Smooth muscle cell of the brain vasculature (primary cell): Measurements from ENCODE around the gene SPIC.
"Not testable (repeated sequence)": the region's sequence is repeated elsewhere in the genome, so short reads cannot be mapped to it uniquely, and the experiment has no call there.

ENCODE experiments used
- DNase-seq: peaks from one replicate; pipeline ENCODE4 v3.0.0-alpha.2; 2012; ENCODE audit warnings: low read depth, low spot score

SPIC gene

DNA sequence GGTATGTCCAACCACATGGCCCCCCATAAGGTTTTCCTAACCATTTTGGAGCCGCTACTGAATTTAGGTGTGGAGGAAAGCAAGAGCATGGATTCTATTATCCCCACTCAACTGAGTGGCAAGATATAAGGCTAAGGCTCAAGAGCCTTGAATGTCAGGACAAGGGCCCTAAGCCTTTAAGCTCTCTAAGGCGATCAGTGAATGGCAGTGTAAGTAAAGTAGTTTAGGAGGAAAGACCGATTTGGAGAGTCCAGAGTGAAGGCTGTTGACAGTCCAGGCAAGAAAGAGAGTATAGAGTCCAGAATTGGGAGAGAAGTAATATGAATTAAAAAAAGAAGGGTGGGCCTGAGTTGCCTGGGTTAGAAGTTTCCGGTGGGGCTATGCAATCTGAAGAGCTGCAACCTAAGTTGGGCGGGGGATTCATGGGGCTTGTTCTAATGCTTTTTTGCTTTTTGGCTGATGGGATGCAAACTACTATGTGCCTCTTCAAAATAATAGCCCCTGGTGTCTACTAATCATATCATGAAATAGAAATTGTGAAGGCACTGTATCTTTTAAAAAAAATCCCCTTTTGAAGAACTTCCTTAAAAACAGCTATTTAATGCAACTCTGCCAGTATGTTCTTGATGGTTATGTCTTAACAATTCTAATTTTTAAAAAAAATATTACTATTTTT, at the start of gene SPIC:
Gene SPIC, plus strand, starts transcription at position 626 of the 676 bp plus-strand sequence. CDS start 1,569 bp downstream, outside the sequence.
- no peak for DNase-seq

DNA sequence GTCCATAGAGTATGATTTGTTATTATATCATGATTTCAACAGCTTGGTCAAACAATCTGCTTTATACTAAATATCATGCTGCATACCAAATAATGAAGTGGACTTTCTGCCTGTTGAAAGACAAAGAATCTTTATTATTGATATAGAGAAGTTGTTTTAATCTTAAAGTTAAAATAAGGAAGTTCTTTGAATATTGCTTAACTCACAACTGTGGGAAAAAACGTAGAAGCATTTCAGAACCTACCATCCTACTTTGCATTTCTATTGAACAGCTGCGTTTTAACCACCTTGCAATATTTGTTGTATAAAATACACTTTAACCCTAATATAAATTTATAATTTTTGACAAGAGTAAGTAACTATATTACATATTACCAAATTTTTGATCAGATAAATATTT, 44.7 kb upstream of the SPIC start:
- no peak for DNase-seq

DNA sequence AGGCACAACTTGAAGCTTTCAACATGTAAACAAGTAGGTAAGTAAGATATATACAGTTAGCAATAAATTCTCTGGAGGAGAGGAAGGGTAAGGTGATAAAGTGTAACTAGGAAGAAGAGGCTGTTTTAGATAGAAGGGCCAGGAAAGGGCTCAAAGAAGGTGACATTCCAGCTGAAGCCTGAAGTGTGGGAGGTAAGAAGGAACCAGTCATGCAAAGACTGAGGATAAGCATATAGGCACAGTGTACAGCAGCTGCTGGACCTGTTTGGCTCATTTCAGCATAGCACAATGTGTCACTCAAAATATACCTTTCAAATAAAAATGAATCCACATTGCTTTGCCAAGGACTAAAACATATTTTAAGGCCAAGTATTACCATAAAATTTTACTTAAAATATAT, 39.0 kb upstream of the SPIC start:
- no peak for DNase-seq

DNA sequence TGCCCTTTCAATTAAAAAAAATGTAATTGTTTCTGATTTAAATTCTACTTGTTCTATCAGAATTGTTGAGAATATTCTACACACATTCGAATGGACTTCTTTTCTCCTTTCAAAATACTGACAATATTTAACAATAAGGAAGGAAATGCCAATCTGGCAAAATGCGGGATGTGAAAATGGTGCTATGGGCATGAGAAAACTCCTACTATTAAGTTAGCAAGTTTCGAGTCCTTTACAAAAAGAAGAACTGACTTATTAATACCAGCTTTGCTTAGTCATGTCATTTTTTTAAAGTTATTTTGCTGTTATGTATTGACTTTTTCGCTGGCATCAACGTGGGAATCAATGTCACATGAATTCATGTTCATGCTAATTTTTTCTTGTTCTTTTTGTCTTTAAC, 35.9 kb upstream of the SPIC start:
- no peak for DNase-seq

DNA sequence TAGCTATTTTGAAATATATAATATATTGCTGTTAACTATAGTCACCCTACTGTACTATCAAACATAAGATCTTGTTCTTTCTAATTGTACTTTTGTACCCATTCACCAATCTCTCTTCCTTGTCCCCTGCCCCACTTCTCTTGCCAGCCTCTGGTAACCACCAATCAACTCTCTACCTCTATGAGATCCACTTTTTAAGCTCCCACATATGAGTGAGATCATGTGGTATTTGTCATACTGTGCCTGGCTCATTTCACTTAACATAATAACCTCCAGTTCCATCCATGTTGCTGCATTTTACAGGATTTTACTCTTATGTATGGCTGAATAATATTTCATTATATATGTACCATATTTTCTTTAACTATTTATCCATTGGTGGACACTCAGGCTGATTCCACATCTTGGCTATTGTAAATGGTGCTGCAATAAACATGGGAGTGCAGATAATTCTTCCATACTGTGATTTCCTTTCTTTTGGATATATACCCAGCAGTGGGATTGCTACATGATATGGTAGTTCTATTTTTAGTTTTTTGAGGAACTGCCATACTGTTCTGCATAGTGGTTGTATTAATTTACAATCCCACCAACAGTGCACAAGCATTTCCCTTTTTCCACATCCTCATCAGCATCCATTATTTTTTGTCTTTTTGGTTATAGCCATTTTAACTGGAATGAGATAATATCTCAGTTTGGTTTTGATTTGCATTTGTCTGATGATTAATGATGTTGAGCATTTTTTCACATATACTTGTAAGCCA, 33.5 kb upstream of the SPIC start:
- no peak for DNase-seq

DNA sequence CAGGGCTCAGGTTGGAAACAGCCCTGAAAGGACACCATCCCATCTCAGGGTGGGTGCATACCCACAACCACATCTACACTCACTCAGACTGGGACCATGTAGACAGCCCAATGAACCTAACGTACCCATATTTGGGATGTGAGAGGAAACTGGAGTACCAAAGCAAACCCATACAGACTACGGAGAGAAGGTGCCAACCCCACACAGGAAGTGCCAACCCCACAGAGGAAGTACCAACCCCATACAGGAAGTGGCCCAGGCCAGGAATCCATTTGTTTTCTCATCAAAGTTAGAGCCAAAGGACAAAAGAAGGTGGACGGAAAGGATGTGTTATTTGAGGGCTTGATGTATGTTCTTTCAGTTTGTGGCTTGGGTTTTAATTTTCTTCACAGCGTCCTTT, 19.5 kb upstream of the SPIC start:
- DNase-seq, result no peak

DNA sequence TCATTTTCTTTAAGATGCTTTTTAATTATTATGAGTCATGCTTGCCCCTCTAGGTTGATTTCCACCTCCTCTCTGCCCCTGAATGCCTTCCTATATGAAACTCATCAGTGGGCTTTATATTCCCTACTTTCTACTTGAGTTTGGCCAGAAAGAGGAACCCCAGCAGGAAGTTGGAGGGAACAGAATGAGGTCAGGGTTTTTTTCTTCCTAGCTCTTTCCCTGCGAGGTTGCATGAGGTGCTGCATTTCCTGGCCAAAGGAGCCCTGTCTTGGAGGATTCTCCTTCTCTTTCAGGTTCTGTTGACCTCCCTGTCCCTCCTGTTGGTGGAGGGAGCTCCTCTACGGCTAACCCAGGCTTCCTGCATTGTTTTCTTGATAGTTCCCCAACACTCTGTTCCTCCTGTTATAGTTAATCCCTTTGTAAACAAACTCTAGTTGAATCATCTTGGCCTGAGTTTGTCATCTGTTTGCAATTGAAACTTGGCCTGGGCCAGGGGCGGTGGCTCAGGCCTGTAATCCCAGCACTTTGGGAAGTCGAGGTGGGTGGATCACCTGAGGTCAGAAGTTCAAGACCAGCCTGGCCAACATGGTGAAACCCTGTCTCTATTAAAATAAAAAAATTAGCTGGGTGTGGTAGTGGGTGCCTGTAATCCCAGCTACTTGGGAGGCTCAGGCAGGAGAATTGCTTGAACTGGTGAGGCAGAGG, 15.3 kb upstream of the SPIC start:
- DNase-seq, result no peak

DNA sequence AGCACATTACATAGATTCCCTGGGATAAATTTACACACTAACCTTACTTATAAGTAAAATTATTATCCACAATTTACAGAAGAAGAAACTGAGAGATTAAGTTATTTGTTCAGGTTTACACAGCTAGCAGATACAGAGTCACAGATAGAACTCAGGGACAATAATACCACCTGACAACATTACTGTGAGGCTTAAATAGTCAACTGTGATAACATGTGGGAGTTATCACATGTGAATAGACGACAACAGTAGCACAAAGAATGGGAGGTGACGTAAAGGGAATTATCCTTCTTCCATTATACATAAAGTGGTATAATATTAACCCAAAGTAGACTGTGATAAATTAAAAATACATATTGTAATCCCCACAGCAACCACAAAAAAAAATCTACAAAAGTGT, 6.2 kb upstream of the SPIC start:
- DNase-seq, result no peak

DNA sequence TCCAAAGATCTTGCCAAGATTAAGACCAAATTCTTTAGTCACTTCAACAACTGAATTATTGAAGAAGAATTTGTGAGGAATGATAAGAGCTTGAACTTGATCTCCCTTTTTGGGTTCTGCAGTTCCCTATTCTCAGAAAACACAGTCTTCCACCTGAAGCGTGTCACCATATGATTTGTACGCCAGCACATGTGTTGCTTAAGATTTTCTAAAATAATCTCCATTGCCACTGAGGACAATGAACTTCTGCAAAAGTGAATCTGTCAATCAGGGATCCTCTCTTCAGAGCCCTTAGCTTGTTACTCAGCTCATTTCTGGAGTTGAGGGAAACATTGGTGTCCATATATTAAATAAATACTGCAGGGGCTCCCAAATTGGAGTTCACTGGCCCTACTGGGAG, 4.2 kb upstream of the SPIC start:
- DNase-seq, result no peak

DNA sequence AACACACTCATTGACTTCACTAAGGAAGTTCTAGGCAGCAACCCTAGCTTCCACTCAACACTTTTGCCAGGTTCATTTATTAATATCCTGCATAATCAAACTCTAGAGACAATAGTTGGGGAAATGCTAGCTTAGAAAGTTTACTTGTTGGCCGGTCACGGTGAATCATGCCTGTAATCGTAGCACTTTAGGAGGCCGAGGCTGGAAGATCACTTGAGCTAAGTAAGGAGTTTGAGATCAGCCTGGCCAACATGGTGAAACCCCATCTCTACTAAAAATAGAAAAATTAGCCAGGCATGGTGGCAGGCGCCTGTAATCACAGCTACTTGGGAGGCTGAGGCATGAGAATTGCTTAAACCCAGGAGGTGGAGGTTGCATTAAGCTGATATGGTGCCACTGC, 3.3 kb upstream of the SPIC start:
- not testable (repeated sequence) for DNase-seq

DNA sequence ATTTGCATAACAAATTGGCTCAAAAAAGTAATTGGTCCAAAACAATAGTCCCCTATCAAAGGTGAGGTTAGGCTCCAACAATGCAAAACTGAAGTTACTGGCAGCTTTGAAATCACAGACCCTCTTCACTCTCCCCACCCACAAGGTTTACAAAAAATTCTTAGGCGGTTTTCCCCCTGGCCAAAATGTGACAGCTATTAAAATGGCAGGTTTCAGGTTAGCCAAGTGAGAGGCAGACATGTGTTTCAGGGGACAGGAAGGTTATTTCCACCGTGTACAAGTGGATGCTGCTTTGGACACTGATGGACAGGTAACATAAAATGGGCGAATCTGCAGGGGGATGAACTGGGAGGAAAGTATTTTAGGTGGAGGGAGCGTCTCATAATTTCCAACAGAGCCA, 888 bp upstream of the SPIC start:
- DNase-seq, result no peak

DNA sequence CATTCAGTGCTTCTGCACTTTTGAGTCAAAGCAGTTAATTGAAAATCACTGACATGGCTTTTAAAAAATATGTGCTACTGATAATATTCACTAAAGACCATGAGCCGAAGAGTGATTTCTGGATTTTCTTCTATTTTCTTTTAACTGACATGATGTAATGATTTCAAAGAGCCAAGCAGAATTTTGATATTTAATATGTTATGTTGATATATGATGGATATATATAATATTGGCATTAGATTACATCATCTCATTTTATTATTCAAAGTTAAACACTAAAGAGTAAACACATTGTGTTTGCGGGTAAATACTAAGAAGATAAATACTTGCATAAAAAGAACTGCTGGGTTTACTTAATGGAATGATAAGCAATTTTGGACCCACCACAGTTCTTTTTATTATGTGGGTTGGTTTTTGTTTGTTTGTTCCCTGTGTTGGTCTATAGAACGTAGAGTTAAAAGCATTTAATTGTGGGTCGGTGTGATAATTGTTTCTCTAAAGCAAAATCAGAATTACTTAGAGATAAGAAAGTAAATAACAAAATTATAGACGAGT, 692 bp downstream of the SPIC start:
- no peak for DNase-seq

DNA sequence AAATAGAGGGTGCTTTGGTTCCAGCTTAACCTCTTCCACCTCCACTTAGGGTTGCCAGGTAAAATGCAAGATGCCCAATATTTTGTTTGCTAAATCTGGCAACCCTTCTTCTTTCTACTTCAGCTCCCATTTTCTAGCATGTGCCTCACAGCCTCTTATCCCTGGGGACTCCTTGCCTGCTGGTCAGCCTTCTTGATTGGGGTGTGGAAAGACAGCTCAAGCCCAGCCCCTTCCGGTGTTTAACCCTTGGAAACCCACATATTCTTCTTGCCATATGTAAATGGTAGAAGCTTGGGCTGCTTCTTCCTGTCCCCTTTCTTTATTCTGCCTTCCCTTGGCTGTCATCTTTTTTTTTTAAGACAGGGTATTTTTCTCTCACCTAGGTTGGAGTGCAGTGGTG, 5.7 kb downstream of the SPIC start:
- no peak for DNase-seq

DNA sequence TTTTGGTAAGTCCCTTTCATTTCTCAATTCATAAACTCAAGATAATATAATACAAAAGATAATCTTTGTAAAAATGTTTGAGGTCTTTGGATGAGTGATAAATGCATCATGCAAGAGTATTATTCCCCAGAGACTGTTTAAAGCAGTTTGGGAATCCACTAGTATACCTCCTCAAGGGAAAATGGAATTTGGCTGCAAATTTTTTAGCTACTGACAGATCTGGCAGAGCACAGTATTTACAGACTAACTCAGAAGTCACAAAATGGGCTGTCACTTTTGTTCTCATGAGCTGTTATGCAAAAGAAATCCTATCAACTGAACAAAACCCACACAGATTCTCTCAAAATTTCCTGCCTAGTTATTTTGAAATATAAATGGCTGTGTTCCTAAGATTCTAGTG, 9.9 kb downstream of the SPIC start:
- DNase-seq, result no peak

DNA sequence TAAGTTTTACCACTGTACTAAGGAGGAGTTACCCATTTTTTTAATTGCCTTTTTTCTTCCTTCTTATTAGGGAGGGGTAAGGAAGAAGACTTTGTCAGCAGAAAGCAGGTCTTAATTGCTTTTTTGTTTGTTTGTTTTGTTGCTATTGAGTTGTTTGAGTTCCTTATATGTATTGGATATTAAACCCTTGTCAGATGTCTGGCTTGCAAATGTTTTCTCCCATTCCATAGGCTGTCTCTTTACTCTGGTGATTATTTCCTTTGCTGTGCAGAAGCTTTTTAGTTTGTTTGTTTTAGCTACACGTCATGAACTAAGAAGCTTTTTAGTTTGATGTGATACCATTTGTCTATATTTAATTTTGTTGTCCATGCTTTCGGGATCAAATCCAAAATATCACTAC, 13.3 kb downstream of the SPIC start:
- no peak for DNase-seq

DNA sequence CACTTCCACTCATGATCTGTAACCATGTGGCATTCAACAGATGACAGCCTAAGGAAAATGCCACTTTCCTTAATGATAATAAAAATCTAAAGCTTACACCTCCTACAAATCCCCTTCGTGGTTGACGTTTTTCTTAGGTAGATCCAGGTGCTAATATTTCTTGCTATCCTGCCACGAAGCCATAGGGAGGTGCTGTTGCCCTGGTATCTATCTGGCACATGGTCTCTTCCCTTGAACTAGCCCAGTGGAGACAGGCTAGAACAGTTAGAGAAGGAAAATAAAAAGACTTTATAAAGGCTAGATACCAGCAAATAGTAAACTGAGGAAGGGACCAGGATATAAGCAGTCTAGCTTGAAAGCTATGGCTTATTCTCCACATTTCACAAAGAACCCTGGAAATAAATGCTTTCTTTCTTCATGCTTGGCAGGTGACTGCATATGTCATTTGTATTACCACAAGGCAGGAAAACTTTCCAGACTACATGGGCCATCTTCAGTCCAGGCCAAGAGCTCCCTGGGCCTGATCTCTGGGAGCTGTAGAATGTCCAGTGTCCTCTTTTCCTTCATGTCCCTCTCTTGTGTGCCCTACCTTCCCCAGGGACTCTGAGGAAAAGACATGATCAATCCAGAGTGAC, 15.3 kb downstream of the SPIC start:
- DNase-seq, result no peak

DNA sequence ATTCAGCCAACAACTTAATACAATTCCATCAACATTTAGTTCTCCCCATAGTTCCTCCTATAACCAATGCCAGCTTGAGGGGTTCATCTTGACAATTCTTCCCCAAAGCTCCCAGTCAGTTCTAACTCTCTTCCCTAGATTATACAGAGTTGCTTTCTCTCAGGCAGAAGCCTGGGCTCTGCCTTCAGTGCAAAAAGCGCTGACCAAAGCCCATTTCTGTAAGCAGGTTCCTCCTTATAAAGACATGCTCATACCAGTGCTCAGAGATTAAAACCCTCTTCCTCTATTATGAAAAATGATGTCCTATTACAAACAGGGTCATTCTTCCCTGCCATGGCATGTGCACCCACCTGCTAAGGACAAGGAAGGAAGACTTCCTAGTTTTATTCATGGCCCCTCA, 16.2 kb downstream of the SPIC start:
- DNase-seq, result no peak

DNA sequence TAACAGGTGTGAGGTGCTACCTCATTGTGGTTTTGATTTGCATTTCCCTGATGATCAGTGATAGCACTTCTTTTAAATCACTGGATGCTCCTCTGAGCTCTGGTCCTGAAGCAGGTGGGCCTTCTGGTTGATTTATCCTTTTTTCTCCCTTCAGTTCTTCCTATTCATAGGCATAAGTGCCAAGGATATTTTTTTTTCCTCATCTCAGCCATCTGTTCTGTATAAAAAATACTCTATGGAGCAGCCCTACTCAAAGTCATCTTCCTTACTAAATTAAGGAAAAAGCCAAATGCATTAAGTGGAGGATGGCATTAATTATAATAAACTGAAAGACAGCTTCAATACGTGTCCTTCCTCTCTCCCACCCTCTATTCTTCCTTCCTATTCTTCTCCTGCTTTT, 18.4 kb downstream of the SPIC start:
- DNase-seq, result no peak

DNA sequence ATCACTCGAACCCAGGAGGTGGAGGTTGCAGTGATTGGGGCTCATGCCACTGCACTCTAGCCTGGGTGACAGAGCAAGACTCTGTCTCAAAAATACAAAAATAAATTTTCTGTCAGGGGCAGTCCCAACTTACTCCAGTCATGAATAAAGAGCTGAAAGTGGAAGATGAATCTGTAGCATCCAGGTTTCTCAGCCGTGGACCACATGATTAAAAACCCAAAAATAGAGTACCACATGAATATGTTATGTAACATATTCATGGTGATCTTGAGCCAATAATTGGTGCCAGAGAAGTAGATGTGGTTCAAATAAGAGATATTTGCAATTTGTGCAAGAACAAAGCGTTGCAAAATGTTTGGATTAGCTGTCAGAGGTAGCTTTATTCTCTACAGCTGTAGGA, 23.1 kb downstream of the SPIC start:
- no peak for DNase-seq

DNA sequence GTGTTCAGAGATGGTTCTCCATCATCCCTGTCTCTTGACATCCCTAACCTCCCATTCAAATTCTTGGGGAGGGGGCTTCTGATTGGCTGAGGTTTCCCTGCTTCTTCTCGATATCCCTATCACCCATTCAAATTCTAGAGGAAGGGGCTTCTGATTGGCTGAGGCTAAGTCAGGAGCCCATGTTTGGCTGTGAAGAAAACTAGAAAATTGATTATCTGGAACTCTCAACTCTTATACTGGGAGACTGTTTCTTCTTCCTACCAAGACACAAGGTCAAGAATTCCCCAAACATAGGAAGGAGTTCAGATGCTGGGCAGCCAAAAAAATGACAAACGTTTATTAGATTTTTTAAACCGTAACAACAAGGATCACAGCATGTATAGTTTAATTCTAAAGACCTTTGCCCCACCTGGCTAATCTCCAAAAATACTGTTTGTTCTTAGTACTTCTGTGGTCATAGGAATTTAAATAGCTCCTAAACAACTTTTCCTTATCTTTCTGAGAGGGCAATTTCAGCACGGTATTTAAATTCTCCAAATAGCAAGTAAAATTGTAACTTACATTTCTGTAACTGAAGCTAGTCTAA, 26.4 kb downstream of the SPIC start:
- DNase-seq, result no peak

DNA sequence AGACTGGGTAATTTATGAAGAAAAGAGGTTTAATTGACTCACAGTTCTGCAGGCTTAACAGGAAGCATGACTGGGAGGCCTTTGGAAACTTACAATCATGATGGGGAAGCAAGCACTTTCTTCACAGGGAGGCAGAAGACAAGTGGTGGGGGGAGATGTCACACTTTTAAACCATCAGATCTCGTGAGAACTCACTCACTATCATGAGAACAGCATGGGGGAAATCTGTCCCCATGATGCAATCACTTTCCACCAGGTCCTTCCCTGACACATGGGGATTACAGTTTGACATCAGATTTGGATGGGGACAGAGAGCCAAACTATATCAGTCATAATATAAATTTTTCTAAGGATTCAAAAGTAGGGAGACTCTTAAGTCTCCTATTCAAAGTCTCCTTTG, 46.0 kb downstream of the SPIC start:
- no peak for DNase-seq

DNA sequence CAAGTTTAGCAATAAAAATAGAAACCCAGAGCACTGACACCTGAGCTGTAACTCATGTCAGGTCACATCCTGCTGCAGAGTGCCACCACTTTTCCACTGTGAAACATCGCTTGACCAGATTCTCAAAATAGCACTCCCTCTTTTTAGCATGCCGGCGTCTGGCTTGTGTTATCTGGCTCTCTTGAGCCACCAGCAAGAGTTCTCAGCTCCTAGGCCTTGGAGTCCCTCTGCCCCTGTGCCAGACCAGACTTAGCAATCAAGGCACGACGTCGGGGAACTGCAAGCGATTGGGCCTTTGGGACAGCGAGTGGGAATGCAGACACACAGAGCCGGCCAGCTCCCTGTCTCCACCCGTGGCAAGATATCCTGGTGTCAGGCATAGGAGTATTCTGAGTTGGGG, 52.5 kb downstream of the SPIC start:
- DNase-seq, result no peak
